ENCODE measurements around the gene TOMM22. TPM values are rescaled to one million over a fixed set of nuclear protein-coding genes. Genes with fewer than 3 reads are reported as not detected.
A peak's percentile ranks its signal among the peaks of the same experiment; 100 is the strongest.
"Not testable (repeated sequence)": the region's sequence is repeated elsewhere in the genome, so short reads cannot be mapped to it uniquely, and the experiment has no call there.

Gene TOMM22
- total RNA-seq: 100 to 1,000 TPM; 109 to 153 TPM

GRCh38 chr22:38681582-38682335, at the start of gene TOMM22:
TOMM22 (plus strand) TSS chr22:38681957; CDS start chr22:38681979, 22 bp downstream.
- peak; percentile 93 for DNase-seq (ENCODE audit: low spot score)

DNA sequence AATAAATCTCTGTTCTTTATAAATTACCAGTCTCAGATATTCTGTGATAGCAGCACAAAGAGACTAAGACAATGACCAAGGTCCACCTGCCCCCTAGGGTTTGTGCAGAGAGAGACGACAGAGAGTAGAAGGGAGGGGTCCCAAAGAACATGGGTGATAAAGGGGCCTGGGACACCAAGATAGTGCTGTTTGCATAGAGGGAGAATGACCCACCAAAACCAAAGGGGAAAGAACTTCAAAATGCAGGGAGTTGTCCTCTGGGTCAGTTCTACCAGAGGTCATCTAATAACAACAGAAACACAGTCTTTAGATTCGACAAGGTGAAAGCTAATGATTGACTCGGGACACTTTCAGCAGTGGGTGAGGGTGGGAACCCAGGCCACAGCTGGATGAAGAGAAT, 49.2 kb upstream of the TOMM22 start:
- Mint-ChIP-seq H3K4me1 (ENCODE audit: low read depth in 2 of 2) (peaks cover 11 to 17% of the 10 kb centered on the region in 2 donors), H3K27me3 (peaks cover 2 to 22% of the 10 kb centered on the region in 2 donors), H3K36me3 (no peaks in the 10 kb centered on the region), H3K4me3 (no peak overlapping the region), H3K27ac (no peak overlapping the region), H3K9me3 (no peaks in the 10 kb centered on the region)
- DNase-seq (ENCODE audit: low spot score): no peak
- no peak for ATAC-seq

More at GRCh38 chr22:38681582-38682335, at the start of gene TOMM22:
- Mint-ChIP-seq H3K4me1 (ENCODE audit: low read depth in 2 of 2) (peaks cover 21 to 22% of the 10 kb centered on the region in 2 donors), H3K27me3 (no peaks in the 10 kb centered on the region), H3K27ac (peak within 1 kb of the TSS; percentile 87 to 90), H3K4me3 (peak within 1 kb of the TSS; percentile 94), H3K36me3 (peaks cover 16% of the 10 kb centered on the region), H3K9me3 (no peaks in the 10 kb centered on the region)
- ATAC-seq: peak; percentile 100

- Mint-ChIP-seq H3K27ac (no peak overlapping the region), H3K27me3 (peaks cover 3 to 9% of the 10 kb centered on the region in 2 donors), H3K4me3 (no peak overlapping the region), H3K9me3 (no peaks in the 10 kb centered on the region), H3K36me3 (no peaks in the 10 kb centered on the region), H3K4me1 (ENCODE audit: low read depth in 2 of 2) (no peaks in the 10 kb centered on the region)
- no peak for DNase-seq (ENCODE audit: low spot score)
- ATAC-seq: no peak
Measured at GRCh38 chr22:38638216-38638615, 43.5 kb upstream of the TOMM22 start.

DNA sequence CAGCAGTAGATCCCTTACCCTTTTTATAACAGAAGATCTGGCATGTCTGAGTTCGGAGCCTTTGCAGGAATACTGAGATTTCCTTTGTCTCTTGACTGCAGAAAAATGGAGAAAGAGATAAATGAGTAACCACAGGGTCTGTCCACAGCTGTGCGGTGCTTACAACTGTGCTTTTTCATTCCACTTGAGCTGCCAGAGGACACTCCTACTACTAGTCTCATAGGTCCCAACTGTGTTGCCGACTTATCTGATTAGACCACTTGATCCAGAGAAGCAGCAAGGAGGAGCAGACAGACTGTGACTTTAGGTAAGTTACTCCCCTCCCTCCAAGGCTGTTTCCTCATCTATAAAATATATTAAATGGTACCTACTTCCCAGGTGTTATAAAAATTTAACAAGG, 43.0 kb upstream of the TOMM22 start:
- no peak overlapping the region for H3K27ac Mint-ChIP-seq

GRCh38 chr22:38641476-38642040, 40.2 kb upstream of the TOMM22 start:
- no peaks in the 10 kb centered on the region for H3K9me3 Mint-ChIP-seq
- H3K4me3 Mint-ChIP-seq: no peak overlapping the region
- no peak for ATAC-seq
- H3K27ac Mint-ChIP-seq: no peak overlapping the region
- H3K4me1 Mint-ChIP-seq (ENCODE audit: low read depth in 2 of 2): no peaks in the 10 kb centered on the region
- H3K36me3 Mint-ChIP-seq: no peaks in the 10 kb centered on the region
- H3K27me3 Mint-ChIP-seq: peaks cover 3 to 8% of the 10 kb centered on the region in 2 donors
- no peak for DNase-seq (ENCODE audit: low spot score)

More for the DNA sequence above, 43.0 kb upstream of the TOMM22 start:
- DNase-seq (ENCODE audit: low spot score) (no peak), ATAC-seq (no peak)
- H3K27me3 Mint-ChIP-seq: peaks cover 3 to 8% of the 10 kb centered on the region in 2 donors
- no peaks in the 10 kb centered on the region for H3K9me3 Mint-ChIP-seq
- no peaks in the 10 kb centered on the region for H3K36me3 Mint-ChIP-seq
- H3K4me1 Mint-ChIP-seq (ENCODE audit: low read depth in 2 of 2): no peaks in the 10 kb centered on the region
- no peak overlapping the region for H3K4me3 Mint-ChIP-seq

DNA sequence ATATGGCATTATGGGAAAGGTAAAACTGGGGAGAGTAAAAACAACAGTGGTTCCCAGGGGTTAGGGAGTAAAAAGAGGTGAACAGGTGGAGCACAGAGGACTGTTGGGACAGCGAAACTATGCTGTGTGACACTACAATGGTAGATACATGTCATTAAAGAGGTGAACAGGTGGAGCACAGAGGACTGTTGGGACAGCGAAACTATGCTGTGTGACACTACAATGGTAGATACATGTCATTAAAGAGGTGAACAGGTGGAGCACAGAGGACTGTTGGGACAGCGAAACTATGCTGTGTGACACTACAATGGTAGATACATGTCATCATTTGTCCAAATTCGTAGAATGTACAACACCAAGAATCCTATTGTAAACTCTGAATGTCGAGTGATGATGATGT, 37.5 kb upstream of the TOMM22 start:
- H3K27me3 Mint-ChIP-seq: peaks cover 10 to 18% of the 10 kb centered on the region in 2 donors
- not testable (repeated sequence) for H3K4me3 Mint-ChIP-seq; H3K27ac Mint-ChIP-seq; H3K36me3 Mint-ChIP-seq; H3K4me1 Mint-ChIP-seq (ENCODE audit: low read depth in 2 of 2); DNase-seq (ENCODE audit: low spot score); H3K9me3 Mint-ChIP-seq
- peak in 1 of 2 donors; percentile 77 for ATAC-seq

GRCh38 chr22:38645430-38645829, 36.3 kb upstream of the TOMM22 start:
- Mint-ChIP-seq H3K27me3 (peaks cover 10 to 18% of the 10 kb centered on the region in 2 donors), H3K9me3 (no peaks in the 10 kb centered on the region), H3K27ac (no peak overlapping the region), H3K4me3 (no peak overlapping the region), H3K4me1 (ENCODE audit: low read depth in 2 of 2) (no peaks in the 10 kb centered on the region), H3K36me3 (no peaks in the 10 kb centered on the region)
- DNase-seq (ENCODE audit: low spot score) (no peak), ATAC-seq (no peak)

GRCh38 chr22:38649841-38650522, 31.8 kb upstream of the TOMM22 start:
- H3K9me3 Mint-ChIP-seq: no peaks in the 10 kb centered on the region
- ATAC-seq: no peak
- no peaks in the 10 kb centered on the region for H3K4me1 Mint-ChIP-seq (ENCODE audit: low read depth in 2 of 2)

DNA sequence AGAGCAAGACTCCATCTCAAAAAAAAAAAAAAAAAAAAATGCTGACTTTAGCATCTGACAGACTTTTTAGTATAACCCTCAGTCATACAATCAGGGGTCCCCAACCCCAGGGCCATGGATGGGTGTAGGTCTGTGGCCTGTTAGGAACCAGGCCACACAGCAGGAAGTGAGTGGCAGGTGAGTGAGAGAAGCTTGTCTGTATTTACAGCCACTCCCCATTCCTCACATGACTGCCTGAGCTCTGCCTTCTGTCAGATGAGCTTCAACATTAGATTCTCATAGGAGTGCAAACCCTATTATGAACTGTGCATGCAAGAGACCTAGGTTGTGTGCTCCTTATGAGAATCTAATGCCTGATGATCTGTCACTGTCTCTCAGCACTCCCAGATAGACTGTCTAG, 28.9 kb upstream of the TOMM22 start:
- ATAC-seq: no peak
- DNase-seq (ENCODE audit: low spot score): no peak
- no peak overlapping the region for H3K27ac Mint-ChIP-seq
- peaks cover 0 to 10% of the 10 kb centered on the region in 2 donors for H3K4me1 Mint-ChIP-seq (ENCODE audit: low read depth in 2 of 2)
- no peak overlapping the region for H3K4me3 Mint-ChIP-seq
- H3K9me3 Mint-ChIP-seq: no peaks in the 10 kb centered on the region
- H3K36me3 Mint-ChIP-seq: no peaks in the 10 kb centered on the region
- peaks cover 2 to 11% of the 10 kb centered on the region in 2 donors for H3K27me3 Mint-ChIP-seq

More at GRCh38 chr22:38649841-38650522, 31.8 kb upstream of the TOMM22 start:
- Mint-ChIP-seq H3K4me3 (no peak overlapping the region), H3K36me3 (no peaks in the 10 kb centered on the region), H3K27ac (no peak overlapping the region), H3K27me3 (peaks cover 7 to 17% of the 10 kb centered on the region in 2 donors)
- DNase-seq (ENCODE audit: low spot score): no peak

GRCh38 chr22:38653741-38654140, 28.0 kb upstream of the TOMM22 start:
- Mint-ChIP-seq H3K9me3 (no peaks in the 10 kb centered on the region), H3K27me3 (peaks cover 0 to 7% of the 10 kb centered on the region in 2 donors), H3K4me1 (ENCODE audit: low read depth in 2 of 2) (peaks cover 0 to 12% of the 10 kb centered on the region in 2 donors), H3K36me3 (no peaks in the 10 kb centered on the region), H3K27ac (peak overlapping the region in 1 of 2 donors; percentile 15), H3K4me3 (peak overlapping the region; percentile 22)
- ATAC-seq (no peak), DNase-seq (ENCODE audit: low spot score) (no peak)

DNA sequence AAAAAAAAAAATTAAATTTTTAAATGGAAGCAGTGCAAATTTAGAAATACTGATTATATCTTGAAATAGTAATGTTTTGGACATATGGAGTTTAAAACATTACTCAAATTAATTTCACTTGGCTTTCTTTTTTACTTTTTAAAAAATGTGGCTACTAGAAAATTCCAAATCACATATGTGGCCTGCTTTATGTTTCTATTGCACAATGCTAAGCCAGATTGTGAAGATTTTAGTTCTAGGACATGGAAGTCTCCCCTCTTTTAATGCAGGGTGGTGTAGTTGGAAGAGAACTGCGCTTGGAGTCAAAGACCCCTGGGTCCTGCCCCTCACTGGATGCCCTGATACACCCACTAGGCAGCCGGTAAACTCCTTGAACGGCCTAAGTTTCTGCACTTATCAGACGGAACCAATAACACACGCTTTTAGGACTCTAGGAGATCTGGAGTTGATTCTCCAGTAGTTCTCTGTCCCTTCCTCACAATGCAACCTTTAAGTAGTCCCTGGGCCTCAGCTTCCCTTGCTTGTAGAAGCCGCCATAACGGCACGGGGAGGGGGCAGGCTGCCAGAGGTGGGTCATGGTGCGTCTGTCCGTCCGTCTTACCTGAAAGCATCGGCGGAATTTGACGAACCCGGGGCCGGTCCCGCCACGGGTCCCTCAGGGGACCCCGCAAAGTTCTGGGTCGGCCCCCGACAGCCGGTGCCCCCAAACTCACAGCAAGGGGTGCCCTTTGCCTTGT, 26.1 kb upstream of the TOMM22 start:
- H3K27me3 Mint-ChIP-seq: peaks cover 0 to 7% of the 10 kb centered on the region in 2 donors

GRCh38 chr22:38656256-38657044, 25.3 kb upstream of the TOMM22 start, which contains the start of the genes CBY1 and FAM227A:
CBY1 (plus strand) TSS chr22:38656638; CDS start chr22:38668055, 11,417 bp downstream.
FAM227A (minus strand) TSS chr22:38656392; CDS start chr22:38650168, 6,224 bp downstream.
- Mint-ChIP-seq H3K4me1 (ENCODE audit: low read depth in 2 of 2) (peaks cover 0 to 12% of the 10 kb centered on the region in 2 donors), H3K36me3 (no peaks in the 10 kb centered on the region), H3K27ac (peak within 1 kb of the TSS; percentile 86 to 94), H3K9me3 (no peaks in the 10 kb centered on the region), H3K4me3 (peak within 1 kb of the TSS; percentile 95), H3K27me3 (no peaks in the 10 kb centered on the region)
- DNase-seq (ENCODE audit: low spot score): peak; percentile 90
- peak; percentile 94 to 96 for ATAC-seq

More for the DNA sequence above, 26.1 kb upstream of the TOMM22 start:
- DNase-seq (ENCODE audit: low spot score): no peak
- Mint-ChIP-seq H3K4me3 (peak overlapping the region; percentile 95), H3K36me3 (no peaks in the 10 kb centered on the region), H3K27ac (peak overlapping the region; percentile 86 to 94), H3K9me3 (no peaks in the 10 kb centered on the region), H3K4me1 (ENCODE audit: low read depth in 2 of 2) (peaks cover 0 to 12% of the 10 kb centered on the region in 2 donors)
- ATAC-seq: no peak
